CD4-positive, alpha-beta T cell treated with Interleukin-17A for 1 hour (primary cell): ENCODE data around the gene C11orf86.
A peak's percentile ranks its signal among the peaks of the same experiment; 100 is the strongest.
"Not testable (repeated sequence)": the region's sequence is repeated elsewhere in the genome, so short reads cannot be mapped to it uniquely, and the experiment has no call there.

ENCODE experiments used
- DNase-seq: peaks from one replicate; pipeline ENCODE4 v3.0.0-alpha.2; 2020

C11orf86 gene, protein sequence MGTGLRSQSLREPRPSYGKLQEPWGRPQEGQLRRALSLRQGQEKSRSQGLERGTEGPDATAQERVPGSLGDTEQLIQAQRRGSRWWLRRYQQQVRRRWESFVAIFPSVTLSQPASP

DNA sequence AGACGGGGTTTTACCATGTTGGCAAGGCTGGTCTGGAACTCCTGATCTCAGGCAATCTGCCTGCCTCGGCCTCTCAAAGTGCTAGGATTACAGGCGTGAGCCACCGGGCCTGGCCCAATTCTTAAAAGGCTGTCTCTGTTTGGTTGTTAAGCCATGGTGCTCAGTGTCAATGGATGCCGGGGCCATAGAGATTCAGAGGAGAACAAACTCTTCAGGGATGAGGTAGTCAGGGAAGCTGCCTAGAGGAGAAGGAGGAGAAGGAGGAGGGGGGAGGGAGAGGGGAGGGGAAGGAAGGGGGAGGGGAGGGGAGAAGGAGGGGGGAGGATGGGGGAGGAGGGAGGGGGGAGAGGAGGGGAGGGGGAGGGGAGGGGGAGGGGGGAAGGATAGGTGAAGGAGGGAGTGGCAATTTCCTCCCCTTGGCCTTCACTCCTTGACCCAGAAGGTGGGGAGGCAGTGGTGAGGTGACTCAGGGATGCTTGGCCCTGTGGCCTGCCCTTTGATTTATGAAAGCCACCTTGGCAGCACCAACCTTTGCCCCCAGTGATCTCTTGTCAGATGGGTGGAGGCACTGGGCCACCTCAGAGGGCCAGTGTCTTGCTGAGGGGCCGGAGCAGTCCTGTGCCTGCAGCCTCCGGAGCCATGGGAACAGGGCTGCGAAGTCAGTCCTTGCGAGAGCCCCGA is at the start of gene C11orf86:
Gene C11orf86, plus strand, starts transcription at position 581 of the 681 bp plus-strand sequence. Its CDS starts 59 bp downstream, at position 640.
- DNase-seq: no peak

DNA sequence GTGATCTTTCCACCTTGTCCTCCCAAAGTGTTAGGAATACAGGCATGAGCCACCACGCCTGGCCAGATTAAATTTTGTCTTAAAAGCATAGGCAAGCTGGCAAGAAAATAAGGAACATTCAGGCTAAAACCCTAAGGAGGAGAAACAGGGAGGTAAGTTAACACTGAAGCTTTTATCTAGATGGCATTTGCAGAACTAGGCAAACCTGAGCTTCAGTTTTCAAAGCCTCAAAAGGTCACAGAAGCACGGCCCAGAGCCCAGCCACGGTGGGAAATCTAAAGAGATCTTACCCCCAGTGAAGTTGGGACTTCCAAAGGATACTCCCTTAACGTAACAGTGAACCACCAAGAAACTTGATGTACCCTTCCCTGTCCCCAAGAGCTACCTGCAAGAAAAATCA is 45.4 kb upstream of the C11orf86 start:
- no peak for DNase-seq

GRCh38 chr11:66932543-66932942 is 42.6 kb upstream of the C11orf86 start:
- no peak for DNase-seq

GRCh38 chr11:66933531-66933930 is 41.6 kb upstream of the C11orf86 start:
- DNase-seq: no peak

DNA sequence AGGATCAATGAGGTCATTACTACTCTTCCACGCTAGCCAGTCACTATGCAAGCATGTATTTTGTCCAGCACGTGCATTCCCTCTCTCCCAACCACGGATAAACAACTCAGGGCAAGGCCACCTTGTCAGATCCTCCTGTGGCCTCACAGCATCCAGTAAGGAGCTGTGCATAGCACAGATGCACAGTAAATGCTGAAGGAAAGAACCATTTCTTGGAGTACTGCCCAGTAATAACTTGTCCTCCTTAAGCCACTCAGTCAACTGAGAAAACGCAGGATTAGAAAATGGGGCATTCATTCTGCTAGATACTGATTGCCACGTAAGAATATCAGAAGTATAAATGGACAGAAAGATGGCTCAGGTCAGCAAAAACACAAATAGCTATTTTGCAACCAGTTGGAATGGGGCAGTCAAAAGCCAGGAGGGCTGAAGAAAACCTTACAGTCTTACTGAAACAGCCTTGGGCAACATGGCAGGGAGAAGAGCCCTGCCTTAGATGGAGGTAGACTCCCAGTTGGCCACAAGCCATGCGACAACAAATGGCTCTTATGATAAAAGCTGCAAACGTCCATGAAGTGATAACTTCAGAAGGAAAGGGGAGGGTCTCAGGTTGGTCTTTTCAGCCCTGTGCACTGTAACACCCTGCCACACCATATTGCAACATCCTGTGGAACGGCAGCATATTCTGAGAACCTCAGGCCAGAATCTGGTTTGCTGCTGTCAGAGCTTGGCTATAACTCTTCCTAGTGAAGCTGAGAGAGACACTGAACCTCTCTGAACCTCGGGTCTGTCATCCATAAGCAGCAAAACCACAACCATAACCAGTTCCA is 39.9 kb upstream of the C11orf86 start:
- no peak for DNase-seq

- no peak for DNase-seq
These were observed 38.8 kb upstream of the C11orf86 start for GRCh38 chr11:66936311-66936711.

- DNase-seq: no peak
These were observed 37.8 kb upstream of the C11orf86 start for GRCh38 chr11:66937193-66937733.

DNA sequence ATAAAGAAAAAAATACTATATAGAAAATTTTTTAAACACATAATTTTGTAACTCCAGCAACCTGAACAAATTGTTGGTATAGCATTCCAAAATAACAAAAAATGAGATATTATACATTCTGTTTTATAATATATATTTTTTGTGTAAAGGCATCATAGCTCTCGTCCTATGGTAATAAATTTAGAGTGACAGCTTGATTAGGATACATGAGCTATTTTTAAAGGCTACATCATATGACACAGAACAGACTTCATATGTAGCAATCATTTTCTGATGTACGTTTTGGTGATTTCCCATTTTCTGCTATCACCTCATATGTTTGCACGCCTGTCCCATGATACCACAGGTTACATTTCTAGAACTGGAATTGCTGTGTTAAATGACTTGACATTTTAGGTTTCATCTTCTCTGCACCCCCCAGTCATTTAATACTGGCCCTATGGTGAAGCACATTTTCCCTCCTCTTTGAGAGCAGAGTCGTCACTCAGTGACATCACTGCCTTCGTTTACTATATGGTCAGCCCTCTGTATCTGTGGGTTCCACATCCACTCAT is 36.4 kb upstream of the C11orf86 start:
- DNase-seq: no peak

DNA sequence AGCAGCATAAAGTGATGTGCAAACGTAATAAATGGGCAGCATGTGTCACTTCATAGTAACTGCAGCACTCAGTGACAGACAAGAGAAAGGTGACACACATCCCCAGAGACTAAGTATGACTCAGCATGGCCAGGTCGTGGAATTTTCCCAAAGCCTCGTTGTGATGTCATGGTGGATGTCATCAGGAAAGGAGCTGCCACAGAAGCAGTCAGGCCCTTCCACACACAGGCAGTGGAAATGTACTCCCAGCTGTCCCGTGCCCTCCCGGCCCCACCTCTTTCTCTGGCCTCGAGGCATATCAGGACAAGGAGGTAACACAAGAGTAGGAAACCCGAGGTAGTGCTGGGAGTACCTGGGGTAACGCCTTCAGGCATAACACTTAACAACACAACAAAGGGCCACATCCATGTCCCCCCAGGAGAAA is 25.0 kb upstream of the C11orf86 start:
- DNase-seq: no peak

DNA sequence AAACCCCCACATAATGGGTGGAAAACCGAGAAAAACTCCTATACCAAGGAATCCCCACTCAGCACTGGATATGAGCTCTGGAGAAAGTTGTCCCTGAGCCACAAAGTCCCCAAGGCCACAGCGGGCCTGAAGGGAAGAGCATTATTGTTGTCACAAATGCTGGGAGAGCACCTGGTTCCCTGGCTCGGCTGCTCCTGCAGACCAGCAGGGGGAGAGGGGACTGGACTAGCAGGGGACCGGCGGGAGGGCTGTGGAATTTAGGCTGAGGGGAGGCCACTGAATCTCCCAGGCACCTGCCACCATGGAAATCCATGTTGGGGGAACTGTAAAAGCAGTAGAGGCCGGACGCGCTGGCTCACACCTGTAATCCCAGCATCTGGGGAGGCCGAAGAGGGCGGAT is 24.0 kb upstream of the C11orf86 start:
- no peak for DNase-seq

DNA sequence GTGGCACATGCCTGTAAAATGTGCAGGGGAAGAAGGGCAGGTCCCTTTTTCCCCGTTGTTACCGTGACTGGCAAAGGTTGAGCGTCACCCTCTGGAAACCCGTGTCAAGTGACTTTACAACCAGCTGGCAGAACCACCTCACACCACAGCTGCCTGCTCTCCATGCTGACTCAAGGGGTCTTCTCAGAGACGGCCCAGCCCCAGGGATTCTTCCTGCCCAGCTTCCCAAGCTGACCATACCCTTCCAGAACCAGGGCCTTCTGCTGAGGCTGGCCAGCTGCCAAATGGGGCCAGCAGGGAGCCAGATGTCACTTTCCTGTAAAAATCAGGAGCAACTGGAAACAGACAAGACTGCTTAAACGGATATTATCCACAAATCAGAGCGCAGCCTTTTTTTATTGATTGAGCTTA is 23.2 kb upstream of the C11orf86 start:
- DNase-seq: no peak

- no peak for DNase-seq
These were observed 21.8 kb upstream of the C11orf86 start for GRCh38 chr11:66953081-66953833.

DNA sequence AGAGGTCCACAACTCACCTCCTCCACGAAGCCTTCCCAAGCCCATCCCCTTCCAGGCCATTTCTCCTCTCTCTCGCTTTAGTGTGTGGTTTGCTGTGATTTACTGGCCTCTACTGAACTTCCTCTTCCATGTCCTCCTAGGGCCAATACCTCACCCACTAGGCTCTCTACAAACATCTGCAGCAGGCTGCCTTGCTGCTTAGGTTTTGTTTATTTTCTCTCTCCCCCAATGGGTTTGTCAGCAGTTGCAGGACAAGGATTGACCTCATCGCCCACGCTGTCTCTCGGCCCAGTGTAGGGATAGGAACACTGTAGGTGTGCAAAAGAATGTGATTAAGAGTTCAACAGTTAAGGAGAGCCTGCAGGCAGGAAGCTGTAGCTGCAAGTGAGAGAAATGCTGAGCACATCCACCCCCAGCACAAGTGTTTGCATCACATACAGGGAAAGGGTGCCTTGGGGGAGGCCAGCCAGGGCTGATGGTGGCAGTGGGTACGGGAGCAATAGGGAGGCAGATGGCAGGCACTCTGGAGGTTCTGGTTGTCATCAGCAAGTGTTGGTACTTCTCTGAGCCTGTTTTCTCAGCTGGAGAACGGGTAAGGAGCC is 18.3 kb upstream of the C11orf86 start:
- DNase-seq: peak; percentile 9

DNA sequence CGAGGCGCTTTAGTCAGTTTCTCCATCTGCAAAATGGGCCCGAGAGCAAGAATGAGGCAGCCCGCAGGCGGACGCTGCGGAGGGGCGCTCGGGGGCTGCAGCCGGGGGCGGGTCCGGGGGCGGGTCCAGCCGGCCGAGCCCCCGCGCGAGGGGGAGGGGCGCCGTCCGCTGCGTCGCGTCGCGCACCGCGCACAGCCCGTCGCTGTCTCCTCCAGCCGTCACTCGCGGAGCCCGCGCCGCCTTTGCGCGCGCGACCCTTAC is 17.2 kb upstream of the C11orf86 start:
- DNase-seq: no peak

DNA sequence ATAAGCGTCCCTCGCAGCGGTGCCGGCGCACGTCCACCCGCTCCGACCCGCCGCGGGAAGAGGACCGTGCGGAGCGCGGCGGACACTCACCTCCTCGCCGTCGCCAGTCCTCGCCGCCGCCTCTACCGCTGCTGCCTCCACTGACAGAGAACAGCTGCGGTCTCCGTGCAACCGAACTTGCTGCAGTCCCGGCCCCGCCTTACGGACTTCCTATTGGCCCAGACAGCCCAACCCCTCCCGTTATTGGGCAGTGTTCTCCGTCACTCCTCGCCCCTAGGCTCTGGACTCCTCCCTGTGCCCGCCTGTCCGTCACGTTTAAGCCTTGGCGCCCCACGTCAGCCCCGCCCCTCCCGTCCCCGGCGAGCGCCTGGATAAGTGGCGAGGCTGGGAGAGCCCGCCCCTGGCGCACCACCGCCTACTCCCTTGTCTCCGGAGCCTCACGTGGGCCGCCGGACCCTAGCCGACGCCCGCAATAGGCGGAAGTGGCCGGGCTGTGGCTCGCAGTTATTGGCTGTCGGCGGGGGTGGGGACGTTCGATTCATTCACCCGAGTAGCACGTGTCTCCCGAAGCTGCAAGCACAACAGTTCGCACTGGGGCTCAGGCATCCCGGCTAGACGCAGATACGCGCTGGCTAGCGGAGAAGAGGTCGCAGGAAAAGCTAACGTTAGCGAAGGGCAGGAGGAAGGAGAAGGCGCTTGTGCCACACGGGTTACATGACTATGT is 16.7 kb upstream of the C11orf86 start, which contains the start of gene PC:
Gene PC, minus strand, starts transcription at position 152 of the 724 bp plus-strand sequence. CDS start 86,224 bp downstream, outside the sequence.
- peak; percentile 99 for DNase-seq

DNA sequence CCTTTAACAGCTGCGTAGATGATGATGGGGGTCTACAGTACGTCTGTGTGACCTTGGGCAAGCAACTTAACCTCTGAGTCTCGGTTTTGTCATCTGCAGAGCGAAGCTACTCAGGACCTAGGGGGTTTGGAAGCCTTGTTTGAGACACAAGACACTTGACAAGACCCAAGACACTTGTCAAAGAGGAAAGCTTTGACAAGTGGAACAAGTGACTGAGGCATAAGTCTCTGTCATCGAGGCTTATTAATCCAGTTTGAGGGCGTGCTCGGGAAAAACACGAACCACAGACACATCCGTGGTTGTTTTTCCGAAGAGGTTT is 16.2 kb upstream of the C11orf86 start:
- no peak for DNase-seq

- DNase-seq: not testable (repeated sequence)
These were observed 13.4 kb upstream of the C11orf86 start for GRCh38 chr11:66961691-66962213.

- DNase-seq: no peak
These were observed 12.9 kb upstream of the C11orf86 start for GRCh38 chr11:66962247-66962646.

GRCh38 chr11:66962801-66963200 is 12.3 kb upstream of the C11orf86 start:
- no peak for DNase-seq

DNA sequence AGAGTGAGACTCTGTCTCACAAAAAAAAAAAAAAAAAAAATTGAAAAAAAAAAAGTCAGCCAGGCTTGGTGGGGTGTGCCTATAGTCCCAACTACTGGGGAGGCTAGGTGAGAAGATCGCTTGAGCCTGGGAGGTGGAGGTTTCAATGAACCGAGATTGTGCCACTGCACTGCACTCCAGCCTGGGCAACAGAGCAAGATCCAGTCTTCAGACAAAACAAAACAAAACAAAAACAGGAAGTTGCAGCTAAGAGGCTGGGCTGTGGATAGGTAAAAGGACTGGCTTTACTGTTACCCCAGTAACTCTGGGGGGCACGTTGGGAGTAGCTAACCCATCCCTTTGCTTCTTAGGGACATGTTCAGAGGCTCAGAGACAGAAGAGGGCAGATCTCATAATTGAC is 10.6 kb upstream of the C11orf86 start:
- DNase-seq: no peak

DNA sequence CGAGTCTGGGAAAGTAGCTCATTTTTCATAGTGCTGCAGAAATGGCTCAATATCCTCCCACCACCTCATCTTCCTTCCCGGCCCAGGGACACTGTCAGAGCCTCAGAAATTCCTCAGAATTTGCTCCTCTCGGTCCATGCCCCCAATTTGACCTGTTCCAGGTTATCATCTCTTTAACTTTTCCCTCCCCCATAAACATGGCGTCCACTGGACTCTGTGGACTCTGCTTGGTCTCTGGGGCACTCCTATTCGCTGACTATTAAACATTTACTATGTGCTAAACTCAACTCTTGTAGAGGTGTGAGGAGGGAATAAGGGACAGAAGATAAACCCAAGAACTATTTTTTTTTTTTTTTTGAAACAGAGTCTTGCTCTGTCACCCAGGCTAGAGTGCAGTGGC is 8.8 kb upstream of the C11orf86 start:
- no peak for DNase-seq
